IMR-90 (cell line): ENCODE measurements around the gene SRRM3. TPM values are rescaled to one million over a fixed set of nuclear protein-coding genes. Genes with fewer than 3 reads are reported as not detected.
A peak's percentile ranks its signal among the peaks of the same experiment; 100 is the strongest.

Experiments used
- ATAC-seq: fragments of 200-7000 bp; cut with Tn5 transposase; 2 replicates; pipeline ENCODE4 v1.9.1; 2020; ENCODE audit warnings: low read depth, mild to moderate bottlenecking, moderate library complexity
- BruUV-seq: library from RNA; stranded (reverse); fragments of 400-500 nt; replicated peaks from 2 replicates; lab custom pipeline; 2021; lab: Mats Ljungman, UMichigan
- CTCF ChIA-PET: fragments of 300-600 bp; formaldehyde crosslinking; extraction: SDS; loops from one replicate; lab custom pipeline; 2021; ENCODE audit warnings: antibody characterized with exemption; lab: Yijun Ruan, JAX
- POLR2A ChIA-PET: fragments of 300-600 bp; sonication (Branson Sonifier 250); formaldehyde crosslinking; loops from one replicate; lab custom pipeline; 2022; ENCODE audit warnings: antibody characterized with exemption; ENCODE audit not compliant: unreplicated experiment; lab: Charles Lee
- DNase-seq: peaks from one replicate; pipeline ENCODE4 v3.0.0; 2013
- H2AFZ ChIP-seq: replicated peaks from 2 replicates; pipeline ENCODE3; 2013; ENCODE audit warnings: low read length, mild to moderate bottlenecking; ENCODE audit not compliant: poor library complexity
- H2AK5ac ChIP-seq: 2 replicates; pipeline ENCODE4 v1.6.1; 2013; ENCODE audit warnings: low read depth, low read length, inconsistent platforms
- H2AK9ac ChIP-seq: replicated peaks from 2 replicates; pipeline ENCODE3; 2013; ENCODE audit warnings: mild to moderate bottlenecking, low read depth, low read length, moderate library complexity; ENCODE audit not compliant: poor library complexity
- H2BK120ac ChIP-seq: 2 replicates; pipeline ENCODE4 v1.6.1; 2013; ENCODE audit warnings: low read depth, low read length, inconsistent platforms
- H2BK15ac ChIP-seq: 3 replicates; pipeline ENCODE4 v1.6.1; 2013; ENCODE audit warnings: low read depth, low read length, inconsistent platforms
- H2BK20ac ChIP-seq: 2 replicates; pipeline ENCODE4 v1.6.1; 2013; ENCODE audit warnings: low read depth, mild to moderate bottlenecking, inconsistent platforms, low read length, moderate library complexity
- H2BK5ac ChIP-seq: 2 replicates; pipeline ENCODE4 v1.6.1; 2013; ENCODE audit warnings: mild to moderate bottlenecking, low read depth, low read length, inconsistent platforms; ENCODE audit not compliant: poor library complexity, severe bottlenecking
- H3K14ac ChIP-seq: replicated peaks from 2 replicates; pipeline ENCODE4 v1.6.1; 2013; ENCODE audit warnings: low read depth, low read length, inconsistent platforms
- H3K18ac ChIP-seq: 2 replicates; pipeline ENCODE4 v1.6.1; 2013; ENCODE audit warnings: low read depth, low read length, control low read depth
- H3K23ac ChIP-seq: 2 replicates; pipeline ENCODE4 v1.6.1; 2013; ENCODE audit warnings: low read depth, low read length, inconsistent platforms
- H3K27ac ChIP-seq: 2 replicates; pipeline ENCODE4 v1.5.1; 2013; ENCODE audit warnings: mild to moderate bottlenecking, control low read depth, low read length; ENCODE audit not compliant: insufficient read depth
- H3K27me3 ChIP-seq: 2 replicates; pipeline ENCODE4 v1.6.1; 2013; ENCODE audit warnings: low read length; ENCODE audit not compliant: control insufficient read depth, insufficient read depth
- H3K36me3 ChIP-seq: 2 replicates; pipeline ENCODE4 v1.6.1; 2013; ENCODE audit warnings: low read length, mixed read lengths; ENCODE audit not compliant: control insufficient read depth, insufficient read depth
- H3K4ac ChIP-seq: 2 replicates; pipeline ENCODE4 v1.6.1; 2013; ENCODE audit warnings: low read depth, low read length, inconsistent platforms
- H3K4me1 ChIP-seq: 2 replicates; pipeline ENCODE4 v1.6.1; 2013; ENCODE audit warnings: low read length, mixed read lengths; ENCODE audit not compliant: control insufficient read depth, insufficient read depth
- H3K4me2 ChIP-seq: 2 replicates; pipeline ENCODE4 v1.6.1; 2013; ENCODE audit warnings: low read depth, mild to moderate bottlenecking, control low read depth, low read length, moderate library complexity
- H3K4me3 ChIP-seq: 2 replicates; pipeline ENCODE4 v1.5.1; 2013; ENCODE audit warnings: low read depth, mild to moderate bottlenecking, control low read depth, low read length, moderate library complexity; ENCODE audit not compliant: insufficient read depth
- H3K56ac ChIP-seq: 2 replicates; pipeline ENCODE4 v1.6.1; 2013; ENCODE audit warnings: low read length, inconsistent platforms; ENCODE audit not compliant: insufficient read depth; ENCODE audit errors: extremely low read depth
- H3K79me1 ChIP-seq, 2 experiments: 2 replicates each; pipeline ENCODE4 v1.6.1; 2013; ENCODE audit warnings: low read length in 2 of 2, inconsistent platforms in 1 of 2, low read depth in 1 of 2
- H3K9ac ChIP-seq: 2 replicates; pipeline ENCODE4 v1.6.1; 2013; ENCODE audit warnings: low read depth, low read length, control low read depth
- H3K9me1 ChIP-seq: 2 replicates; pipeline ENCODE4 v1.6.1; 2013; ENCODE audit warnings: low read length, inconsistent platforms; ENCODE audit not compliant: insufficient read depth
- H3K9me3 ChIP-seq: 2 replicates; pipeline ENCODE4 v1.6.1; 2013; ENCODE audit warnings: low read length; ENCODE audit not compliant: control insufficient read depth, insufficient read depth
- H4K20me1 ChIP-seq: 2 replicates; pipeline ENCODE4 v1.6.1; 2013; ENCODE audit warnings: low read length, inconsistent platforms; ENCODE audit not compliant: insufficient read depth
- H4K5ac ChIP-seq: 2 replicates; pipeline ENCODE4 v1.6.1; 2013; ENCODE audit warnings: mild to moderate bottlenecking, low read depth, low read length, control low read depth
- H4K8ac ChIP-seq, 2 experiments: 2 replicates each; pipeline ENCODE4 v1.6.1; 2013; ENCODE audit warnings: low read depth in 2 of 2, low read length in 2 of 2, control low read depth in 1 of 2, inconsistent platforms in 1 of 2
- H4K91ac ChIP-seq: 2 replicates; pipeline ENCODE4 v1.6.1; 2013; ENCODE audit warnings: low read depth, low read length, inconsistent platforms; ENCODE audit not compliant: insufficient read depth
- MAFK ChIP-seq: IDR thresholded peaks from 2 replicates; pipeline ENCODE4 v1.6.1; 2012; ENCODE audit warnings: low read depth, low read length, improper control_type of control experiment
- SMC3 ChIP-seq: fragments of 150-350 bp; IDR thresholded peaks from 2 replicates; pipeline ENCODE4 v1.6.1; 2016; ENCODE audit warnings: low read depth, mild to moderate bottlenecking, antibody characterized with exemption, low read length, moderate library complexity
- WGBS, 2 experiments: methylation state at CpG; one replicate each; pipeline versions ENCODE4 v1.1.5 to v1.1.7; 2013; ENCODE audit warnings: missing lambda C conversion rate in 2 of 2; ENCODE audit not compliant: insufficient read length in 1 of 2; ENCODE audit errors: extremely low coverage in 2 of 2; 5-methylcytosine and 5-hydroxymethylcytosine counted together
- dilution Hi-C: fragments of 300-500 bp; cut with HindIII; formaldehyde crosslinking; loops from one replicate; pipeline ENCODE4 v1.14.3; 2018; ENCODE audit warnings: low sequenced_read_pairs; ENCODE audit not compliant: unreplicated experiment
- in situ Hi-C: fragments of 300-500 bp; cut with MboI; formaldehyde crosslinking; loops from 3 replicates; pipeline ENCODE4 v1.14.3; 2019; ENCODE audit warnings: low sequenced_read_pairs, inconsistent platforms, mixed read lengths
- intact Hi-C: fragments of 100-400 bp; cut with micrococcal nuclease; formaldehyde crosslinking; loops from 2 replicates; pipeline ENCODE4 v1.10.0; 2022
- polyA plus RNA-seq, 3 experiments: library from polyadenylated mRNA; depleted of rRNA; stranded (reverse); fragments of >200 nt; gene quantifications; 2 replicates each; pipeline ENCODE4 v1.2.3, GENCODE V29; 2012; ENCODE audit warnings: low replicate concordance in 1 of 3
- total RNA-seq: library from RNA; depleted of rRNA; stranded (reverse); fragments of >200 nt; gene quantifications from 2 replicates; pipeline ENCODE4 v1.2.3, GENCODE V29; 2012

The SRRM3 gene
- total and polyA plus RNA-seq, 2 of the 4 experiments (the other 2 are of a cell fraction): 0.18 to 2.5 TPM

DNA sequence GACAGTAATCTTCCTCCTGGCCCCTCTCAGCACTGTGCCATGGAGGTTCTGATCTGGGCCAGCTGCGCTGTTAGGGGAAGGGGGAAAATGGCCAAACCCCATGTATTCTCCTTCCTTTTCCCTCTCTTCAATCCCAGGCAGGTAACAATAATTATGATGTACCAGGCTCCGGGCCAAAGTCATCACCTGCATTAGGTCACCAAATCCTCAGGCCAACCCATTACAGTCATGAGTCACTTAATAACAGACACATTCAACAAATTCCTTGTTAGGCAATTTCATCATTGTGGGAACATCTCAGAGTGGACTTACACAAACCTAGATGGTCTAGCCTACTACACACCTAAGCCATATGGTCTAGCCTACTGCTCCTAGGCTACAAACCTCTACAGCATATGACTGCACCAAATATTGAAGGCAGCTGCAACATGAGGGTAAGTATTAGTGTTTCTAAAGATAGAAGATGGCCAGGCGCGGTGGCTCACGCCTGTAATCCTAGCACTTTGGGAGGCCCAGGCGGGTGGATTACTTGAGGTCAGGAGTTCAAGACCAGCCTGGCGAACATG lies 98.6 kb downstream of the SRRM3 start (continued):
- TF ChIP-seq SMC3: no peak

- no TSS peak for BruUV-seq
- CTCF ChIA-PET: no interaction called here
- POLR2A ChIA-PET: no interaction called here
Measured at GRCh38 chr7:76301000-76301399, 99.3 kb downstream of the SRRM3 start.

More at GRCh38 chr7:76301000-76301399, 99.3 kb downstream of the SRRM3 start:
- H3K18ac ChIP-seq: no peak overlapping the region
- intact Hi-C loops (no loop called here), in situ Hi-C loops (no loop called here), dilution Hi-C loops (no loop called here)
- H2AFZ ChIP-seq: no peak overlapping the region
- no peak overlapping the region for H4K5ac ChIP-seq
- H2AK9ac ChIP-seq: no peak overlapping the region
- peaks cover 15% of the 10 kb centered on the region for H4K20me1 ChIP-seq
- H3K56ac ChIP-seq: no peak overlapping the region
- TF ChIP-seq MAFK: no peak
- H2BK20ac ChIP-seq: no peak overlapping the region
- no peak overlapping the region for H3K4me3 ChIP-seq
- H3K4me1 ChIP-seq: peaks cover 22% of the 10 kb centered on the region
- DNase-seq: no peak
- H2BK120ac ChIP-seq: no peak overlapping the region; the same call in 1 of the 2 replicates
- H3K4me2 ChIP-seq: no peak overlapping the region
- peak overlapping the region; percentile 50; the same call in 1 of the 3 replicates for H2BK15ac ChIP-seq
- peaks cover 10% of the 10 kb centered on the region for H3K36me3 ChIP-seq
- no CpG with 5 or more reads among the region's 3 CpGs for WGBS, 2 experiments
- peaks cover 12% of the 10 kb centered on the region for H3K9me1 ChIP-seq
- no peak for ATAC-seq
- no peak overlapping the region for H3K9ac ChIP-seq
- no peak overlapping the region for H4K8ac ChIP-seq
- H3K4ac ChIP-seq: no peak overlapping the region
- H2BK5ac ChIP-seq: no peak overlapping the region
- no peak overlapping the region for H3K27ac ChIP-seq
- peaks cover 0 to 23% of the 10 kb centered on the region in 2 experiments; a peak in 3 of 4 replicates for H3K79me1 ChIP-seq
- peak overlapping the region; percentile 83 for H2AK5ac ChIP-seq
- H4K91ac ChIP-seq: no peak overlapping the region
- no peak overlapping the region for H3K23ac ChIP-seq
- no peak overlapping the region for H3K14ac ChIP-seq
- H3K27me3 ChIP-seq: no peaks in the 10 kb centered on the region
- H3K9me3 ChIP-seq: no peaks in the 10 kb centered on the region
